H9 (cell line): ENCODE data around the gene ITGA1. TPM values are rescaled to one million over a fixed set of nuclear protein-coding genes. Genes with fewer than 3 reads are reported as not detected.
A peak's percentile ranks its signal among the peaks of the same experiment; 100 is the strongest.

Source experiments
- DNase-seq: peaks from one replicate; pipeline ENCODE4 v3.0.0-alpha.2; 2017
- H2AFZ ChIP-seq: one replicate; pipeline ENCODE4 v1.6.1; 2013; ENCODE audit warnings: mild to moderate bottlenecking, low read length, control low read depth, moderate library complexity
- H2AK5ac ChIP-seq: 2 replicates; pipeline ENCODE4 v1.6.1; 2013; ENCODE audit warnings: low read length, control low read depth, mixed read lengths; ENCODE audit not compliant: insufficient read length
- H2BK120ac ChIP-seq: one replicate; pipeline ENCODE4 v1.6.1; 2013; ENCODE audit warnings: low read depth, mild to moderate bottlenecking, low read length, control low read depth, inconsistent platforms; ENCODE audit not compliant: poor library complexity, severe bottlenecking
- H2BK12ac ChIP-seq: 2 replicates; pipeline ENCODE4 v1.6.1; 2013; ENCODE audit warnings: low read length, control low read depth, mixed read lengths, low read depth; ENCODE audit not compliant: insufficient read length
- H2BK15ac ChIP-seq: 2 replicates; pipeline ENCODE4 v1.6.1; 2013; ENCODE audit warnings: low read depth, low read length, control low read depth
- H2BK20ac ChIP-seq: one replicate; pipeline ENCODE4 v1.6.1; 2013; ENCODE audit warnings: low read depth, mild to moderate bottlenecking, low read length, control low read depth, inconsistent platforms; ENCODE audit not compliant: poor library complexity, severe bottlenecking
- H2BK5ac ChIP-seq: 2 replicates; pipeline ENCODE4 v1.6.1; 2013; ENCODE audit warnings: low read length, control low read depth, mixed read lengths; ENCODE audit not compliant: insufficient read length
- H3K14ac ChIP-seq: 2 replicates; pipeline ENCODE4 v1.6.1; 2013; ENCODE audit warnings: low read length, control low read depth; ENCODE audit not compliant: insufficient read depth
- H3K18ac ChIP-seq: 2 replicates; pipeline ENCODE4 v1.6.1; 2013; ENCODE audit warnings: low read depth, mild to moderate bottlenecking, mixed read lengths, low read length, control low read depth; ENCODE audit not compliant: insufficient read length
- H3K23ac ChIP-seq: 2 replicates; pipeline ENCODE4 v1.6.1; 2013; ENCODE audit warnings: low read length, control low read depth, mixed read lengths, low read depth; ENCODE audit not compliant: insufficient read length
- H3K23me2 ChIP-seq: 2 replicates; pipeline ENCODE4 v1.6.1; 2013; ENCODE audit warnings: low read depth, mild to moderate bottlenecking, mixed read lengths, low read length, control low read depth; ENCODE audit not compliant: insufficient read length, poor library complexity, severe bottlenecking
- H3K27ac ChIP-seq: 2 replicates; pipeline ENCODE4 v1.5.1; 2013; ENCODE audit warnings: low read length, control low read depth, mixed read lengths, low read depth; ENCODE audit not compliant: insufficient read length
- H3K27me3 ChIP-seq: 2 replicates; pipeline ENCODE4 v1.6.1; 2013; ENCODE audit warnings: low read length, control low read depth, inconsistent platforms; ENCODE audit not compliant: insufficient read depth
- H3K4ac ChIP-seq: 2 replicates; pipeline ENCODE4 v1.6.1; 2013; ENCODE audit warnings: low read depth, mild to moderate bottlenecking, control low read depth, inconsistent platforms, low read length, moderate library complexity
- H3K4me1 ChIP-seq: 2 replicates; pipeline ENCODE4 v1.6.1; 2013; ENCODE audit warnings: low read length, control low read depth, inconsistent platforms; ENCODE audit not compliant: insufficient read depth
- H3K4me2 ChIP-seq: 2 replicates; pipeline ENCODE4 v1.6.1; 2013; ENCODE audit warnings: low read length, control low read depth, mixed read lengths; ENCODE audit not compliant: insufficient read length, insufficient read depth
- H3K56ac ChIP-seq: 2 replicates; pipeline ENCODE4 v1.6.1; 2013; ENCODE audit warnings: low read depth, mild to moderate bottlenecking, mixed read lengths, low read length, control low read depth; ENCODE audit not compliant: insufficient read length
- H3K79me1 ChIP-seq: 2 replicates; pipeline ENCODE4 v1.6.1; 2013; ENCODE audit warnings: low read depth, mild to moderate bottlenecking, moderate library complexity, low read length, control low read depth, inconsistent platforms; ENCODE audit not compliant: insufficient read depth, poor library complexity, severe bottlenecking
- H3K79me2 ChIP-seq: 2 replicates; pipeline ENCODE4 v1.6.1; 2013; ENCODE audit warnings: low read length, control low read depth, inconsistent platforms; ENCODE audit not compliant: insufficient read depth
- H3K9ac ChIP-seq: 2 replicates; pipeline ENCODE4 v1.6.1; 2013; ENCODE audit warnings: low read length, control low read depth, mixed read lengths; ENCODE audit not compliant: insufficient read length; ENCODE audit errors: extremely low read depth
- H3K9me3 ChIP-seq: one replicate; pipeline ENCODE4 v1.6.1; 2013; ENCODE audit warnings: low read depth, low read length, inconsistent platforms; ENCODE audit not compliant: control insufficient read depth
- H3T11ph ChIP-seq: one replicate; pipeline ENCODE4 v1.6.1; 2013; ENCODE audit warnings: mild to moderate bottlenecking, low read length, control low read depth, inconsistent platforms
- H4K20me1 ChIP-seq: one replicate; pipeline ENCODE4 v1.6.1; 2013; ENCODE audit not compliant: control insufficient read depth, insufficient read length, insufficient read depth
- H4K5ac ChIP-seq: 2 replicates; pipeline ENCODE4 v1.6.1; 2013; ENCODE audit warnings: low read depth, mild to moderate bottlenecking, mixed read lengths, low read length, control low read depth; ENCODE audit not compliant: insufficient read length
- H4K8ac ChIP-seq: replicated peaks from 2 replicates; pipeline ENCODE4 v1.6.1; 2013; ENCODE audit warnings: low read length, control low read depth, mixed read lengths, low read depth; ENCODE audit not compliant: insufficient read length
- H4K91ac ChIP-seq: 2 replicates; pipeline ENCODE4 v1.6.1; 2013; ENCODE audit warnings: low read depth, mild to moderate bottlenecking, moderate library complexity, mixed read lengths, low read length, control low read depth; ENCODE audit not compliant: insufficient read length
- H3K27ac Mint-ChIP-seq, 3 experiments: 2 replicates in 2 of 3; 3 replicates in 1 of 3; pipeline ENCODE4 v1.8.0; 2020 to 2021; ENCODE audit warnings: mixed read lengths in 3 of 3, mild to moderate bottlenecking in 1 of 3, moderate library complexity in 1 of 3
- H3K27me3 Mint-ChIP-seq: 2 replicates; pipeline ENCODE4 v1.8.0; 2021; ENCODE audit warnings: low read depth, mild to moderate bottlenecking, moderate library complexity, mixed read lengths
- H3K36me3 Mint-ChIP-seq, 3 experiments: 2 replicates in 2 of 3; 3 replicates in 1 of 3; pipeline ENCODE4 v1.8.0; 2020 to 2021; ENCODE audit warnings: low read depth in 3 of 3, mixed read lengths in 3 of 3; ENCODE audit not compliant: insufficient read depth in 1 of 3
- H3K4me1 Mint-ChIP-seq, 2 experiments: 2 replicates each; pipeline ENCODE4 v1.8.0; 2020; ENCODE audit warnings: mixed read lengths in 2 of 2
- H3K4me3 Mint-ChIP-seq, 2 experiments: 2 replicates in 1 of 2; 3 replicates in 1 of 2; pipeline ENCODE4 v1.8.0; 2020 to 2021; ENCODE audit warnings: mild to moderate bottlenecking in 2 of 2, mixed read lengths in 2 of 2, moderate library complexity in 1 of 2
- H3K9me3 Mint-ChIP-seq, 2 experiments: 2 replicates in 1 of 2; 3 replicates in 1 of 2; pipeline ENCODE4 v1.8.0; 2020; ENCODE audit warnings: mild to moderate bottlenecking in 2 of 2, mixed read lengths in 2 of 2, moderate library complexity in 1 of 2
- WGBS: extraction: QIAGEN DNeasy Blood & Tissue Kit; methylation state at CpG from one replicate; pipeline ENCODE4 v1.1.7; 2013; ENCODE audit warnings: missing lambda C conversion rate, low lambda C conversion rate, mixed read lengths; ENCODE audit not compliant: insufficient read length; ENCODE audit errors: extremely low coverage; 5-methylcytosine and 5-hydroxymethylcytosine counted together
- total RNA-seq: library from RNA; stranded (reverse); gene quantifications from 2 replicates; pipeline ENCODE4 v1.2.1, GENCODE V29; 2021
- TF ChIP-seq, protein P1 (sequence below): fragments of 200-600 bp; sonication (generic); conservative IDR thresholded peaks from 3 replicates; pipeline ENCODE4 v1.8.0; 2021; ENCODE audit warnings: antibody characterized with exemption, mild to moderate bottlenecking

ITGA1 gene
- total RNA-seq, 1 experiment from 2014 or later = 3.9 TPM

DNA sequence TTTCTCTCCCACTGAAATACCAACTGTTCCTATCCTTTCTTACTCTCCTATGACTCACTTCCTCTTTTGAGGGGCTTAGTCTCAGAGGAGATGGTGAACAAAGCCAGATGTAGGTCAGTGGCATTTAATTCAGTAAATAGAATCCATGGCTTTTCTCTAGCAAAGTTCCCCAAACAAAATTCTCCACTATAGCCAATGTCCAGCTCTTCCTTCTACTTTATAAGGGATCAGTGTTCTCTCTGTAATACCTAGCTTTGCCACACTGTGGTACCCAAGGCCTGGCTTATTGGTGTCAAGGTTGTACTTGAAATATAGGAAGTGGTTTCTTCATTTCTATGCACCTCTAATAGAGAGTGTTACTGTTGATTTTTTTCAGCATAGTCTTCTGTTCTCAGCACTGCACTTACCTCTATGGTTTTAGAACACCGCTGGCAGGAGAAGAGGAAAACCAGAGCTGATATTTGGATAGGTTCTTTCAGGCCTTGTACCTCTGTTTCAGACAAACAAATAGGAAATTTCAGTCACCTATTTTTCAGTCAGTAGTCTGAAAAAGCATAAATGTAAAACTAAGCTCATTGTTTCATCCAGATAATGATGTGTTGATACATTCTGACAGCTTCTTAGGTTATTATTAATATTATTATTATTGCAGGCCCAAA lies 160.8 kb downstream of the ITGA1 start:
- Histone ChIP-seq H3K56ac (no peak overlapping the region), H3K79me2 (no peaks in the 10 kb centered on the region), H4K91ac (no peak overlapping the region), H2BK15ac (no peak overlapping the region), H4K5ac (no peak overlapping the region), H3K4ac (no peak overlapping the region), H2BK5ac (no peak overlapping the region), H4K20me1 (no peaks in the 10 kb centered on the region), H3K9me3 (no peaks in the 10 kb centered on the region), H3K79me1 (no peaks in the 10 kb centered on the region), H2BK120ac (no peak overlapping the region), H3T11ph (no peak overlapping the region), H3K9ac (no peak overlapping the region), H3K4me1 (no peaks in the 10 kb centered on the region), H3K18ac (no peak overlapping the region), H2AFZ (no peak overlapping the region), H2BK12ac (no peak overlapping the region), H3K23ac (no peak overlapping the region), H3K27ac (no peak overlapping the region), H3K14ac (no peak overlapping the region), H4K8ac (no peak overlapping the region), H3K23me2 (no peaks in the 10 kb centered on the region), H3K27me3 (no peaks in the 10 kb centered on the region), H2BK20ac (no peak overlapping the region), H3K4me2 (no peak overlapping the region), H2AK5ac (no peak overlapping the region)
- WGBS = no CpG with 5 or more reads among the region's 1 CpG
- Mint-ChIP-seq H3K4me1 (no peaks in the 10 kb centered on the region), H3K27me3 (no peaks in the 10 kb centered on the region), H3K27ac (no peak overlapping the region), H3K36me3 (no peaks in the 10 kb centered on the region), H3K4me3 (no peak overlapping the region), H3K9me3 (no peaks in the 10 kb centered on the region)
- peak; percentile 46 for DNase-seq
- TF ChIP-seq, protein P1, sequence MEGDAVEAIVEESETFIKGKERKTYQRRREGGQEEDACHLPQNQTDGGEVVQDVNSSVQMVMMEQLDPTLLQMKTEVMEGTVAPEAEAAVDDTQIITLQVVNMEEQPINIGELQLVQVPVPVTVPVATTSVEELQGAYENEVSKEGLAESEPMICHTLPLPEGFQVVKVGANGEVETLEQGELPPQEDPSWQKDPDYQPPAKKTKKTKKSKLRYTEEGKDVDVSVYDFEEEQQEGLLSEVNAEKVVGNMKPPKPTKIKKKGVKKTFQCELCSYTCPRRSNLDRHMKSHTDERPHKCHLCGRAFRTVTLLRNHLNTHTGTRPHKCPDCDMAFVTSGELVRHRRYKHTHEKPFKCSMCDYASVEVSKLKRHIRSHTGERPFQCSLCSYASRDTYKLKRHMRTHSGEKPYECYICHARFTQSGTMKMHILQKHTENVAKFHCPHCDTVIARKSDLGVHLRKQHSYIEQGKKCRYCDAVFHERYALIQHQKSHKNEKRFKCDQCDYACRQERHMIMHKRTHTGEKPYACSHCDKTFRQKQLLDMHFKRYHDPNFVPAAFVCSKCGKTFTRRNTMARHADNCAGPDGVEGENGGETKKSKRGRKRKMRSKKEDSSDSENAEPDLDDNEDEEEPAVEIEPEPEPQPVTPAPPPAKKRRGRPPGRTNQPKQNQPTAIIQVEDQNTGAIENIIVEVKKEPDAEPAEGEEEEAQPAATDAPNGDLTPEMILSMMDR = peak; percentile 85
